ENCODE results near the gene IDNK.
"Not testable (repeated sequence)": the region's sequence is repeated elsewhere in the genome, so short reads cannot be mapped to it uniquely, and the experiment has no call there.

The IDNK gene

GRCh38 chr9:83622939-83623678 lies at the start of gene IDNK:
IDNK (plus strand) TSS chr9:83623143; CDS start chr9:83623172, 29 bp downstream.
- peak; percentile 90 for DNase-seq (ENCODE audit: low spot score)

DNA sequence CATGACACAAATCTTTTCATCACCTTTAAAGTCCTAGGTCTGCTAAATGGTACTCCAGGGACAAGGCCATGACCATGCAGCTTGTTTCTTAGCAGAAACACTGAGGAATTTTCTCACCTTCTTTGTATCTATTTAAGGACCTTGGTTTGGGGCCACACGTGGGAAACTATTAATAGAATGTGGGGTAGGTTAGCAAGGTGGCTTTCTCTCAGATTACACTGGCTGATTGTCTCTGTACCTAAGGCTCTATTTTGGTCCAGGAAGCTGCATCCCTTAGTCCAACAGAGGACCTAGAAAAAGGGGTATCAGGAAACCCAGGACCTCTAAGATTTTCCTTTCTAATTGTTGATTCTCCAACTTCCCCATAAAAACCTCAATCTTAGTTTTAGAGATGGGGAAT lies 48.5 kb upstream of the IDNK start:
- no peak for DNase-seq (ENCODE audit: low spot score)

- no peak for DNase-seq (ENCODE audit: low spot score)
Observed at GRCh38 chr9:83582029-83582428, 40.9 kb upstream of the IDNK start.

DNA sequence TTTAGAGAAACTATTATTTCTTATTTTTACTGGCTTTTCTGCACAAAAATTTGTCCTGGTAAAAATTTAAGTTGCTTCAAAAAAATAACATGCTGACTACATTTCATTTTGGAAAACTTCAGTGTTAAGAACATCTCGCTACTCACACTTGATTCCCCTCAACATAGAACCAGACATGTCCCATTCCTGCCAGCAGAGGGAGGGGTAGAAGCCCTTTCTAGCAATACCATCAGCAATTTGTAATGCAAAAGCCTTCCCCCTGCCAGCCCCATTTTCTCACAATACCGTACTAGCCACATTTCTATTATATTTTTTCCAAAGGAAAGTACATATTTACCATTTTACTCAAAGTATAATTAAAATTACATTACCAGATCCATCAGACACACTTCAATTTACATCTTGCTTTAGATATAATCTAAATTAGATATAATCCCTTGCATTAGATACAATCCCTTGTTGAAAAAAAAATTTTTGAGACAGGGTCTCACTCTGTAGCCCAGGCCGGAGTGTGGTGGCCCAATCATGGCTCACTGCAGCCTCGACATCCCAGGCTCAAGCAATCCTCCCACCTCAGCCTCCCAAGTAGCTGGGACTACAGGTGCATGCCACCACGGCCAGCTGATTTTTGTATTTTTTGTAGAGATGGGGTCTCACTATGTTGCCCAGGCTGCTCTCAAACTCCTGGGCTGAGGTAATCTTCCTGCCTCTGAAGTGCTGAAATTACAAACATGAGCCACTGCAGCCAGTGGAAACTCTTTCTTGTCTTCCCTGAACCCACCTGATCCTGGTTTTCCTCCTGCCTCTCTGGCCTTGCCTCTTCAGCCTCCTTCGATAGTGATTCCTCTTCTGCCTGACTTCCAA lies 39.6 kb upstream of the IDNK start:
- peak; percentile 72 for DNase-seq (ENCODE audit: low spot score)

- no peak for DNase-seq (ENCODE audit: low spot score)
Observed at GRCh38 chr9:83584995-83585394, 37.9 kb upstream of the IDNK start.

- DNase-seq (ENCODE audit: low spot score) = no peak
Observed at GRCh38 chr9:83588256-83588655, 34.7 kb upstream of the IDNK start.

DNA sequence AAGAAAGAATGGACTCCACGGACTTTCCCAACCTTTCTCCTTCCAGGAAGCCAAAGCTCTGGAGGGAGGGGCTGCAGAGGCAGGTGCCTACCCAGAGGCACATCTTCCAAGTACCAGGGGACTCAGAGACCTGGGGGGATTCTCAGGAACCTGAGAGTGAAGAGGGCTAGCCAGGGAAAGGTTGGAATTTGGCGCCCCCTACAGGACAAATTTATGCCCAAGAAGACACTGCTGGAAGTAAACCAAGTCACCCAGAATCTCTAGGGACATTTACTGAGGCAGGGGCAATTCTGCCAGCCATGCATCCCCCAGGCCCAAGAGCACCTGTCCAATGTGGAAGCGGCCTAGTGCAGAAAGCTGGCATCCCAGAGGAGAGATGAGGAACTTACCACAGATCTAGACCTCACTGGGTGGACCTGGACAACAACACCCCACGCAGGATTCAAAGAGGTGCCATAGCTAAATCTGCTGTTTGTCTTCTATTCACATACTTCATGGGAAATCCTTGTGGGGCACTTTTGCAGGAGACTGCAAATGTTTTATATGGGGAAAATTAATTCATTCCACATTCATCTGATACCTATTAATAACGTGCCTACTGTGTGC lies 25.9 kb upstream of the IDNK start:
- peak; percentile 34 for DNase-seq (ENCODE audit: low spot score)

GRCh38 chr9:83598487-83598886 lies 24.5 kb upstream of the IDNK start:
- peak; percentile 70 for DNase-seq (ENCODE audit: low spot score)

GRCh38 chr9:83599071-83599470 lies 23.9 kb upstream of the IDNK start:
- no peak for DNase-seq (ENCODE audit: low spot score)

- no peak for DNase-seq (ENCODE audit: low spot score)
Observed at GRCh38 chr9:83601463-83601862, 21.5 kb upstream of the IDNK start.

DNA sequence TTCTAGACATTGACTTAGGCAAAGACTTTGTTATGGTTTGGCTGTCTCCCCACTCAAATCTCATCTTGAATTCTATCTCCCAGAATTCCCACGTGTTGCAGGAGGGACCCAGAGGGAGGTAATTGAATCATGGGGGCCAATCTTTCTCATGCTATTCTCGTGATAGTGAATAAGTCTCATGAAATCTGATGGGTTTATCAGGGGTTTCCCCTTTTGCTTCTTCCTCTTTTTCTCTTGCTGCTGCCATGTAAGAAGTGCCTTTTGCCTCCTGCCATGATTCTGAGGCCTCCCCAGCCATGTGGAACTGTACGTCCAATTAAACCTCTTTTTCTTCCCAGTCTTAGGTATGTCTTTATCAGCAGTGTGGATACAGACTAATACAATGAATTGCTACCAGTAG lies 15.3 kb upstream of the IDNK start:
- DNase-seq (ENCODE audit: low spot score) = not testable (repeated sequence)

DNA sequence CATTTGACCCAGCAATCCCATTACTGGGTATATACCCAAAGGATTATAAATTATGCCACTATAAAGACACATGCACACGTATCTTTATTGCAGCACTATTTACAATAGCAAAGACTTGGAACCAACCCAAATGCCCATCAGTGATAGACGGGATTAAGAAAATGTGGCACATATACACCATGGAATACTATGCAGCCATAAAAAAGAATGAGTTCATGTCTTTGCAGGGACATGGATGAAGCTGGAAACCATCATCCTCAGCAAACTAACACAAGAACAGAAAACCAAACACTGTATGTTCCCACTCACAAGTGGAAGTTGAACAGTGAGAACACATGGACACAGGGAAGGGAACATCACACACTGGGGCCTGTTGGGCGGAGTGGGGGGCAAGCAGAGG lies 9.6 kb upstream of the IDNK start:
- not testable (repeated sequence) for DNase-seq (ENCODE audit: low spot score)

DNA sequence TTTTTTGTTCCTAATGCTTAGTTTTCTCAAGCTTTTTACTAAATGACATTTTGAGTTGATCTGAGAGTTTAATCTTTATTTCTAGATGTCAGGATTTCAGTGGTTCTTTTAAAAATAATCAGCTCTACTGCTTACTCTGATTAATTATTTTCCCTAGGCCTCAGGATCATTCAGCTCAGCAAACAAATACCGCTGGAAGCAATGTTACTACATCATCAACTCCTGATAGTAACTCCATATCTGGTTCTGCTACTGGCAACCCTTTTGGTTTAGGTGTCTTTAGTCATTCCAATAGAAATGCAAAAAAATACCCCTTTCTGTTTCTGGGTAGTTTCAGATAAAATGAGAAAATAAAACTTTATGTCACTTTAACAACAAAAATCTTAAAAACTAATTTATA lies 5.6 kb upstream of the IDNK start:
- no peak for DNase-seq (ENCODE audit: low spot score)

GRCh38 chr9:83620841-83621636 lies 1.9 kb upstream of the IDNK start:
- DNase-seq (ENCODE audit: low spot score) = peak; percentile 72

DNA sequence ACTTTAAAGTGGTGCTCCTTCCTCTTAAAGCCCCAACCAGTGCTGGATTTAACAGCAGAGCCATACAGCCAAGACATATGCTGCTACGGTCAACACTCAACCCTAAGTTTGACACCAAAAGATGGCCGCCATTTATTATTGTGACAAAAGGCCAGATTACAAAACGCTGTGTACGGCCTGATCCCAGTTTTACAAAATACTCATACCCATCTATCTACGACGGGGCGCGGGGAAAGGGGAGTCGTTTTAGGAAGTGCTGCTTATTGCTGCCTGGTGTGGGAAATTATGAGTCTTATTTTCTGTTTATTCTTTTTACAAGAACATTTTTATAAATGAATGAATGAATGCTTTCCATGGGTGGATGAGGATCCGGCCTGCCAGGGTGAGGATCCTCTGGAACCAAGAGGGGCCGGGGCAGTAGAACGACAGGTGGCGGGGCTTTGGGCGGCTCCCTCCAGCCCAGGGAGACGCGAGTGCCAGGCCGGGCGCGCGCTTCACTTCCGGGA lies 457 bp upstream of the IDNK start:
- no peak for DNase-seq (ENCODE audit: low spot score)

DNA sequence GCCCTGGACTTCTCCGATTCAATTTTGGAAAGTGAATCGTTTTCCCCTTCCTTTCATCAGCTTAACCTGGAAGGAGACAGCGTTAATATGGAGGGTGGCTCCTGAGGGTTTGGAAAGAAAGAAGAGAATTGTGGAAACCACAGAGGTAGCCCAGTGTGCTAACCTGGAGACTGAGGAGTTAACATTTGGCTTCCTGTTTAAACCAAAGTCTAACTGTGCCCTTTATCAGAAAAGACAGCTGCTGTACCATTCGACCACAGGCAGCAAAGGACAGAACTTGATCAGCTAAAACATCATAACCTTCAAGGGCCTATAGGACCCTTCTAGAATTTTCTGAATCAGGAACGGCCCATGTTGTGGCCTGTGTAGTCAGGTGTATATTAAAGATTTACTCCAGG lies 735 bp downstream of the IDNK start:
- DNase-seq (ENCODE audit: low spot score) = peak; percentile 20

- DNase-seq (ENCODE audit: low spot score) = no peak
Observed at GRCh38 chr9:83625178-83625577, 2.2 kb downstream of the IDNK start.

DNA sequence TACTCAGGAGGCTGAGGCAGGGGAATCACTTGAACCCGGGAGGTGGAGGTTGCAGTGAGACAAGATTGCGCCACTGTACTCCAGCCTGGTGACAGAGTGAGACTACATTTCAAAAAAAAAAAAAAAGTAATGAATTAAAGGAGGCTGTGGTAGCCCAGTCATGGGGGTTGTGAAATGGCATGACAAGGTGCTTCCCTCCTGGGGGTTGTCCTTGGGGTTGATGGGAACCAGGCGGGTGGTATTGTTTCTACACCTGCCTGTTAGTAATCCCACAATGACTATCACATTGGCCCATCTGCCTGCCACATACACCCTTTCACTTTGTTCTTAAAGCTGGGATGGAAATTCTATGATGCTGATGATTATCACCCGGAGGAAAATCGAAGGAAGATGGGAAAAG lies 5.6 kb downstream of the IDNK start:
- DNase-seq (ENCODE audit: low spot score) = no peak

GRCh38 chr9:83629433-83630104 lies 6.6 kb downstream of the IDNK start:
- DNase-seq (ENCODE audit: low spot score) = no peak

DNA sequence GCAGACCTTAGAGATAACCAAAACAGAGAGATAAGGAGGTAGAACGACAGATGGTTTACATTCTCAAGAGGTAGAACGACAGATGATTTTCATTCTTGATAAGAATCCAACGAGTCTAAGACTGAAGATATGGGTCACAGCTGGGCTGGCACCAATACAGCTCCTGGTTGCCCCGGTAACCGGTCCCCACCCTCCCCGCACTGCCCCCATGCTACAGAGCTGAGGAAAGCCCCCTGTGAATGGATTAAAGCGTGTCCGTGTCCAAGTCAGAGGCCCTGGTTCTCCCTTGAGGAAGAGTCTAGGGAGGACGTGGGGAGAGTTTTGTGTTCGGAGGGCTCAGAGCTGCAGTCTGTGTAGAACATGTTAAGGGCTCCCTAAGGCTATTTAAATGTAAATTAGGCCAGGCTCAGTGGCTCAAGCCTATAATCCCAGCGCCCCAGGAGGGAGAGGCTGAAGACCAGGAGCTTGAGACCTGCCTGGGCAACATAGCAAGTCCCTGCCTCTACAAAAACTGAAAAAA lies 8.1 kb downstream of the IDNK start:
- DNase-seq (ENCODE audit: low spot score) = no peak

DNA sequence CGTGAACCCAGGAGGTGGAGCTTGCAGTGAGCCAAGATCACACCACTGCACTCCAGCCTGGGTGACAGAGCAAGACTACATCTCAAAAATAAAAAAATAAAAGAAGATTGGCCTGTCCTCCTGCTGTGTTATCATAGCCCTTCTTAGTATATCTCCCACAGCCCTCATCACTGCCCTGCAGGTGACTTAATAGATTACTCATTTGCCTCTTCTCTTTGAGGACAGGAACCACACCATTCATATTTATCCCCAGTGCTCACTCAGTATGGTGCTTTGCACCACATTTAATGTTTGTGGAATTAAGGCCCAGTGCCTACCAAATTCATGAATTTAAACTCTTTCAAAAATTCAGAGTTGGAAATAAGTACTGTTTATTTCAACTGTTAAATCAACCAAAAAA lies 10.3 kb downstream of the IDNK start:
- no peak for DNase-seq (ENCODE audit: low spot score)
